ENCODE measurements around the gene YWHAH. TPM values are rescaled to one million over a fixed set of nuclear protein-coding genes. Genes with fewer than 3 reads are reported as not detected.

The YWHAH gene
- 103 and 113 TPM in 2 replicates for total RNA-seq (2014; rRNA removed; shearing (Covaris generic))
- 145 and 155 TPM in 2 replicates for total RNA-seq (2022)
- Bru-seq, nascent RNA = percentile 92 among the genes with signal in this experiment
- percentile 98 among the genes with signal in this experiment for BruChase-seq, experiment 1, labeled RNA remaining after a 6-hour chase
- percentile 99 among the genes with signal in this experiment for BruChase-seq, experiment 2, labeled RNA remaining after a 2-hour chase
- long read RNA-seq, transcript YWHAH-201 (2 exons, 1,825 nt) = major isoform, 320 of 339 reads
- long read RNA-seq, partial matches to known transcripts = 0 of 339 reads
- long read RNA-seq, other reads (novel, unspliced or antisense) = 17 of 339 reads

DNA sequence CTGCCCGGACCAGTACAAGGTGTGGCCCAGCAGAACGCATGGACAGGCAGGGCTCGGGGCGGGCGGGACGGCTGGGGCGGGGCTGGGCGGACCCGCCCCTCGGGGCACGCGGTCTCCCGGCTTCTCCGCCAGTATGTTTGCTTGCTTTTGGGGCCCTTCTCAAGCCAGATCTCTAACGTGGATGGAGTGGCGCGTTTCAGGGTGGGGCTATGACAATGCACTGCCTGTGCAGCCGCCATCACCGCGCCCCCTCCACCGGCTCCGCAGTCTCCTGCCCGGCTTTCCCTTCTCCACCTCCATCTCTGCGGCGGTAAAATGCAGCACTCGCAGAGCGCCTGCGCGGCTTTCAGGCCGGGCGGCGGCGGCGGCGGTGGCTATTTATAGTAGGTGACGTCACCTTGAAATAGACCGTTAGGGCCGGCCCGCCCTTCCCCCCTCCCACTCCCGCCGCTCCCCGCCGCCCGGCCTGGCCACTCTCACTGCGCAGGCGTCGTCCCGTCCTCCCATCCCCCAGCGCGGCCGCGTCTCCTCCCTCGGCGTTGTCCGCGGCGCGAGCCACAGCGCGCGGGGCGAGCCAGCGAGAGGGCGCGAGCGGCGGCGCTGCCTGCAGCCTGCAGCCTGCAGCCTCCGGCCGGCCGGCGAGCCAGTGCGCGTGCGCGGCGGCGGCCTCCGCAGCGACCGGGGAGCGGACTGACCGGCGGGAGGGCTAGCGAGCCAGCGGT is at the start of gene YWHAH:
Gene YWHAH (plus strand): TSS at position 558 of the 722 bp plus-strand sequence. CDS start 199 bp downstream, outside the sequence.
- Histone ChIP-seq H3K79me2 (ENCODE audit: insufficient read depth, low read depth, low read length) (peaks cover 47% of the 10 kb centered on the region), H3K4me2 (ENCODE audit: low read length) (peak within 1 kb of the TSS; percentile 94), H2AFZ (ENCODE audit: low read length) (peak within 1 kb of the TSS; percentile 62; the same call in 1 of the 2 replicates), H3K4me3 (ENCODE audit: low read depth, low read length, poor library complexity, severe bottlenecking) (peak within 1 kb of the TSS; percentile 99), H3K27ac (ENCODE audit: low read depth, low read length, poor library complexity, severe bottlenecking) (peak within 1 kb of the TSS; percentile 87), H3K4me1 (ENCODE audit: insufficient read depth, low read length, poor library complexity, severe bottlenecking) (peaks cover 37% of the 10 kb centered on the region), H3K9me3 (ENCODE audit: low read length) (no peaks in the 10 kb centered on the region), H3K9me2 (ENCODE audit: insufficient read depth, low read length) (no peaks in the 10 kb centered on the region), H3K36me3 (ENCODE audit: insufficient read depth, low read length) (peaks cover 32% of the 10 kb centered on the region), H4K20me1 (ENCODE audit: insufficient read depth, low read length) (peaks cover 21% of the 10 kb centered on the region)
- ChIA-PET POLR2A (no interaction called here), CTCF (ENCODE audit: unreplicated experiment) (no interaction called here)
- peak; percentile 94 for DNase-seq (ENCODE audit: low spot score)
- TF ChIP-seq, protein P1, sequence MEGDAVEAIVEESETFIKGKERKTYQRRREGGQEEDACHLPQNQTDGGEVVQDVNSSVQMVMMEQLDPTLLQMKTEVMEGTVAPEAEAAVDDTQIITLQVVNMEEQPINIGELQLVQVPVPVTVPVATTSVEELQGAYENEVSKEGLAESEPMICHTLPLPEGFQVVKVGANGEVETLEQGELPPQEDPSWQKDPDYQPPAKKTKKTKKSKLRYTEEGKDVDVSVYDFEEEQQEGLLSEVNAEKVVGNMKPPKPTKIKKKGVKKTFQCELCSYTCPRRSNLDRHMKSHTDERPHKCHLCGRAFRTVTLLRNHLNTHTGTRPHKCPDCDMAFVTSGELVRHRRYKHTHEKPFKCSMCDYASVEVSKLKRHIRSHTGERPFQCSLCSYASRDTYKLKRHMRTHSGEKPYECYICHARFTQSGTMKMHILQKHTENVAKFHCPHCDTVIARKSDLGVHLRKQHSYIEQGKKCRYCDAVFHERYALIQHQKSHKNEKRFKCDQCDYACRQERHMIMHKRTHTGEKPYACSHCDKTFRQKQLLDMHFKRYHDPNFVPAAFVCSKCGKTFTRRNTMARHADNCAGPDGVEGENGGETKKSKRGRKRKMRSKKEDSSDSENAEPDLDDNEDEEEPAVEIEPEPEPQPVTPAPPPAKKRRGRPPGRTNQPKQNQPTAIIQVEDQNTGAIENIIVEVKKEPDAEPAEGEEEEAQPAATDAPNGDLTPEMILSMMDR (conservative IDR thresholded peaks at IDR 0.05; ENCODE audit: low read length) = no peak
- no peak for TF ChIP-seq EZH2phosphoT487 (IDR thresholded peaks at IDR 0.05; ENCODE audit: borderline replicate concordance, low read depth, low read length)
- intact Hi-C loops (cut with micrococcal nuclease; ENCODE audit: unreplicated experiment) = loop anchor here (2.0 kb wide), 1 partner anchor 189 kb away; the partner anchor contains the start of gene DEPDC5
- BruUV-seq (replicated peaks) = no TSS peak

DNA sequence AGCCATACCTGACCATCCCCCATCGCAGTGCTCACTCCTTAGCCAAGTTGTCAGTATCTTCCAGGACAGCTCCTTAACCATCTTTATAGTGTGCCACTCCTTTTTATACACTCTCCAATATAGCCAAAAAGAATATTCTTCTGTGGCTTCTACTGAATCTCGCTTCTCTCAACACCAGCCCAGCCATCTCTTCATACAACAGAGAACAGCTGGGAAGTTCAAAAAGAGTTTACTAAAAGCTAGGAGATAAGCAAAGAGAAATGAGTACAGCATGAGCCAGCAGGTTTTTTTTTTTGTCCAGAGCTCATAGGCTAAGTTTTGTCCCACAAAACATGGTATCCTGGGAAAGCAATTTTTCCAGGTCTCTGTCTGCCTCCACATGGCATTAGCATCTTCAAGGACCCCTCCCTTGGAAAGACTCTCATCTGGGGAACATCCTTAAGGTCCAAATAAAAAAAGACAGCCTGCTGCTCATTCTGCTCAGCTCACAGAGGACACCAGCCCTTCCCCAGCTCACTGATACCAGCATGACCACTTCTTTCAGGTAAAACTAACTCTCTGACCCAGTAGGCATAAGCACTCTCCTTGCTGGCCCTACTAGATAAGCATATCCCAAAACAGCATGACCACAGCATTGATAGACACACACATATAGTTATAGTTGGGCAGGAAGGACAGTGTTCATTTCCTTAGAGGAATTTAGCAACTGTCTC is 48.8 kb upstream of the YWHAH start:
- POLR2A ChIA-PET = interaction anchor here (0.6 kb wide), 1 partner anchor 13 kb away, joined by 3 read pairs; no protein-coding TSS in a partner anchor
- no peak overlapping the region for H3K27ac ChIP-seq (ENCODE audit: low read depth, low read length, poor library complexity, severe bottlenecking)
- no peak overlapping the region for H3K4me2 ChIP-seq (ENCODE audit: low read length)
- no peak overlapping the region for H3K4me3 ChIP-seq (ENCODE audit: low read depth, low read length, poor library complexity, severe bottlenecking)
- H2AFZ ChIP-seq (ENCODE audit: low read length) = no peak overlapping the region
- H3K4me1 ChIP-seq (ENCODE audit: insufficient read depth, low read length, poor library complexity, severe bottlenecking) = no peaks in the 10 kb centered on the region
- no peaks in the 10 kb centered on the region for H3K79me2 ChIP-seq (ENCODE audit: insufficient read depth, low read depth, low read length)
- peaks cover 76% of the 10 kb centered on the region for H3K36me3 ChIP-seq (ENCODE audit: insufficient read depth, low read length)
- TF ChIP-seq, protein P1 (conservative IDR thresholded peaks at IDR 0.05; ENCODE audit: low read length) = no peak
- no peak for TF ChIP-seq EZH2phosphoT487 (IDR thresholded peaks at IDR 0.05; ENCODE audit: borderline replicate concordance, low read depth, low read length)
- no peaks in the 10 kb centered on the region for H3K9me2 ChIP-seq (ENCODE audit: insufficient read depth, low read length)
- no peaks in the 10 kb centered on the region for H3K9me3 ChIP-seq (ENCODE audit: low read length)
- no peak for DNase-seq (ENCODE audit: low spot score)
- H4K20me1 ChIP-seq (ENCODE audit: insufficient read depth, low read length) = no peaks in the 10 kb centered on the region
- intact Hi-C loops (cut with micrococcal nuclease; ENCODE audit: unreplicated experiment) = no loop called here
- BruUV-seq (replicated peaks) = TSS peak; percentile 31
- CTCF ChIA-PET (ENCODE audit: unreplicated experiment) = no interaction called here
